Endometrial microvascular endothelial cells (primary cell): Measurements from ENCODE around the gene CD40LG. TPM values are rescaled to one million over a fixed set of nuclear protein-coding genes. Genes with fewer than 3 reads are reported as not detected.

Experiments used
- in situ Hi-C: cut with HindIII; loops from 2 replicates; pipeline ENCODE4 v1.10.0; 2017; ENCODE audit warnings: low sequenced_read_pairs, low pct_unique_long_range_greater_than_20kb; ENCODE audit errors: inconsistent ontology term
- total RNA-seq: library from RNA; depleted of rRNA; stranded (reverse); fragments of >200 nt; gene quantifications from one replicate; pipeline ENCODE4 v1.2.3, GENCODE V29; 2015; ENCODE audit errors: inconsistent ontology term

The CD40LG gene
- total RNA-seq, 1 donor from 2014 or later: not detected

DNA sequence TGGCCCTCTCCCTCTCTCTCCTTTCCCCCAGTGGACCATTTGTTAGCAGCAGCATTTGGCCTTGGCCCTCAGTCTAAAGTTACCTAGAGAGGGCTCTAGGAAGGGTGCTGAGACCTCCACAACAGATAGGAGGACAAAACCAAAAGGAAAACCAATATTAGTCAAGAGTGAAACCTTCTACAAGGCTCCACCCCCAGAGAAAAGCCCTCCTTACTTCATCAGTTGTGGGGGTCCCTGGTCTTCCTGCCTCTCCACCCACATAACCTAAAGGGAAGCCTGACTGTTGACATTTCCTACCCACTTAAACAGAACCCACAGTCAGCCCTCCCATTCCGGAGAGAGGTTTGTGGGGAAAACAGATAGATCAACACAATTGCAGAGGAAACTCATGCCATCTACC, 4.7 kb upstream of the CD40LG start:
- in situ Hi-C loops: no loop called here

DNA sequence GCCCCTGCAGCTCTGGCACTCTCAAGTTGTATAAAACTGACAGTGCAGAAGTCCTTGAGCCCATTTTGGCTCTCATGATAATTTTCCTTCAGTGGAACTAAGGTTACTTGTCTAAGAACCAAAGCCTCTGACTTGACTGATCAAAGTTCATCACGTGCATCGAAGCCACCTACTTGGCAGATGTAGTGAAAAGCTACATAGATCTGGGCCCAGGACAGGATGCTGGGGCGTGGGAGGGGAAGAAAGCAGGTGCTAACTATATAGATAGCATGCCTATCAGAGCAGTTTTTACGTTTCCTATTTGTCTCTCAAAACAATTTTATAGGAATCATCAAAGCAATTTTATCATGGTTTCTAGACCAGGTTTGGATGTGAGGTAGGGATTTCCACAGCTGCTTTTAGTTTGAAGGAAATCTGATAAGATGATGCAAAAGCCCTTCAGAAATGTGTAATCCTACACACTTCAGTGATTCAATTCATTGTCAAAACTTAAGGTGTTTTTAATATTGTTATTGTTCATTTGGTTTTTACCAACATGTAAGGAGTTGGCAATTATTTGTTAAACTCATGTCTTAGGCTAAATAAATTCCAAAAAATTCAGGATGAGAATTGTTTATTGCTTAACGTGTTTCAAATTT, 1.2 kb upstream of the CD40LG start:
- in situ Hi-C loops: no loop called here

DNA sequence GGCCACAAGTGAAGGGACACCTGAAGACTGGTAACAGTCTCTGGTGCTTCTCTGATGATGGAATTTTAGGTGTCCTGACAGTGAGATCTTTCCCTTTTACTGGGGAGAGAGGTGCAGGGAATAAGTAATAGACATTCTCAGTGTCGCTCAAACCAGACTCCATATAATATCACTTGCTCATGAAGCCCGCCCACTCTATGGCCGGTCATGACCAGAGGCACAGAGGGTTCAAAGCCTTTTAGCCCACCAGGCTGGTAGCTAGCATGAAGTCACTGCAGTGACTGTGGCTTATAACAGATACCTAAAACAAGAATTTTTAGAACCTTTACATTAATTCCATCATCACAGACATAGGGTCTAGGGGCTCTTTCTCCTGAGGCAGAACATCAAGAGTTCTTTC, 2.9 kb downstream of the CD40LG start:
- in situ Hi-C loops: no loop called here

GRCh38 chrX:136652822-136653723, 5.1 kb downstream of the CD40LG start:
- in situ Hi-C loops: no loop called here

- in situ Hi-C loops: no loop called here
These were observed 8.5 kb downstream of the CD40LG start for GRCh38 chrX:136656361-136656964.

GRCh38 chrX:136658151-136658550, 10.2 kb downstream of the CD40LG start:
- in situ Hi-C loops: no loop called here

DNA sequence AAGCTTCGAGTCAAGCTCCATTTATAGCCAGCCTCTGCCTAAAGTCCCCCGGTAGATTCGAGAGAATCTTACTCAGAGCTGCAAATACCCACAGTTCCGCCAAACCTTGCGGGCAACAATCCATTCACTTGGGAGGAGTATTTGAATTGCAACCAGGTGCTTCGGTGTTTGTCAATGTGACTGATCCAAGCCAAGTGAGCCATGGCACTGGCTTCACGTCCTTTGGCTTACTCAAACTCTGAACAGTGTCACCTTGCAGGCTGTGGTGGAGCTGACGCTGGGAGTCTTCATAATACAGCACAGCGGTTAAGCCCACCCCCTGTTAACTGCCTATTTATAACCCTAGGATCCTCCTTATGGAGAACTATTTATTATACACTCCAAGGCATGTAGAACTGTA, 11.2 kb downstream of the CD40LG start:
- in situ Hi-C loops: no loop called here

DNA sequence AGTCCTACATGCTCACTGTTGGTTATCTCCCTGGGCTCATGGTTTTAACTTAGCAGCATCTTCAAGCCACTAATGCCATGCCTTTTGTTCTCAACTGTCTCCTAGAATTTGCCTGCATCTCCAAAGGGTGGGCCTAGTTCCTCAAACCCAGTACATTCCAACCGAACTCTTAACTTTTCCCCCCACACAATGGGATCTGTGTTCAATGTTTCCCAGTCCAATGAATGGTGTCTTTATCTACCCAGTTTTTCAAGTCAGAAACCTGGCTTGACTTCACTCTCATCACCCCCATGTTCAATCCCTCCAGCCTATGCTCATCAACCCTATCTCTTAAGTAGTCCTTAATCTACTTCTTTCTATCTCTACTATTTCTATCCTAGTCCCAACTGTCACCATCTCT, 12.9 kb downstream of the CD40LG start:
- in situ Hi-C loops: no loop called here

GRCh38 chrX:136662104-136662503, 14.1 kb downstream of the CD40LG start:
- in situ Hi-C loops: no loop called here

GRCh38 chrX:136662976-136663375, 15.0 kb downstream of the CD40LG start:
- in situ Hi-C loops: no loop called here

DNA sequence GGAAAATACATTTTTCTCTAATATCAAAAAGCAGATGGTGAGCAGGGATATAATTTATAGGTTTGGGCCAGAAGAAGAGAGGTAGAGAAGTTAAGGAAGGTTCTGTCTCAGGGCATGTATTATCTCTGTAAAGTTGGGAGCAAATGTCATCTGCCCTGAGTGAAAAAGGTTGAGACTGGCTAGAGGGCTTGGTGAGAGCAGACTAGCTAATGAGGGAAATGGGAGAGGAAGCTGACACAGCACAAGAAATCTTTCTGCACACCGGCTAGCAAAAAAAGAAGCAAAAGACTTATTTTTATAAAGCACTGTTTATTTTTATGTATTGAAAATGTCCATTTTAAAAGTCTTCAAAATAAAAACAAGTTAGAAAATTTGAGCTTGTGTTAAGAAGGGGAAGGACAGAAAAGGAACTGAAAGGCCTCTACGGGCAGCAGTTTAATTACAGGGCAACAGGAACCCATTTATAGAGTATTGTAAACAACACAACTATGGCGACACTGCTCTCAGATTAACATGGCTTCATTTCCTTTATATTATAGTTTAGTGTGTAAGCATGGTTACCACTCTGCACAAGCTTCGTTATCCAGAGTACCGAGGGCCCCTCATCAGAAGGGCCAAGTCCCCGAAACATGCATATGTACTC, 17.4 kb downstream of the CD40LG start:
- in situ Hi-C loops: no loop called here

GRCh38 chrX:136666088-136666487, 18.1 kb downstream of the CD40LG start:
- in situ Hi-C loops: no loop called here

- in situ Hi-C loops: no loop called here
These were observed 19.6 kb downstream of the CD40LG start for GRCh38 chrX:136667446-136668168.

GRCh38 chrX:136671006-136671610, 23.1 kb downstream of the CD40LG start:
- in situ Hi-C loops: no loop called here

DNA sequence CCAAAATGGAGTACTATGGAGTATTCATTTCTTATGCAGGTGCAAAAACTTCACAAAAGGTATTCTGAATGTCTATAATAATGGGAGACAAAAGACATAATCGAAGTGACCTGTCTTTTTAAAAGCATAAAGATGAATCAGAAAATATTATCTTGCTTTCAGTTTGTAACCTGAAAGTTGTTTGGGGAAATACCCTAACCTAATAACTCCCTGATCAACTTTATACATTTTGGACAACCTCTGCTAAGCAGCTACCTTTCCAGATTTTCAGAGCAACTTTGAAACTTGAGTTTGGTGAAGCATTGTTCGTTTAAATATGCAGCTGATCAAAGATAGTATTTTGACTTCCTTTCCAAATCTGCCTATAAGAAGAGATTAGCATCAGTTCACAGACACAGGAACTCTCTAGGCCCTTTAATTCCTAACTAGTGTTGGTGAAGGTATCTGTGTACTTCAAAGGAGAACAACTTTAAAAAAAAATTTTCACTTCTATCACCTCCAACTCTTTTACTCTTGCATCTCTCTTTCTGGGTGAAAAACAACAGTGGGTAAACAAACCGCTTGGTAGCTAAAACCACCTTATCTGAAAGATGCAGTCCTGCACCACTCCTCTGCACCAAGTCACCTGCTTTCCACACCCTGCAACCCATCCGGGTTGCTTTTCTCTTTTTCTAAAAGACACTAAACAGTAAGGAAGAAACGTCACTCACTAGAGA, 26.5 kb downstream of the CD40LG start:
- in situ Hi-C loops: no loop called here

- in situ Hi-C loops: no loop called here
These were observed 31.6 kb downstream of the CD40LG start for GRCh38 chrX:136679531-136679930.

DNA sequence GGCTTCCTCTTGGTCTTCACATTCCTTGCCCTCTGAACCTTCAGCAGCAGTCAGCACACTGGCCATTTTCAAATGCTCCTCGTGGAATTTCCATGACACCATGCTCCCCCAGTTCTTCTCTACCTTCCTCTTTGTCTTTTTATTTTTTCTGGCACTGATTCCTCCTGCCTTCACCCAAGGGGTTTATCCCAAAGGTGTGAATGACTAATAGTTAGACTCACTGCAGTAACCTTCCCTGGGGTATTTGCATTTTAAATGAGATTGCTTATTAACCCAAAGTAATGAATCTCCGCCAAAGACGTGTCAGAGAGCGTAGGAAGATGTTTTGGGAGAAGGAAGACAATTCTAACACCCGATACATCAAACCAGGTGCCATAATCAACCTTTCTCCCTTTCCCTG, 36.2 kb downstream of the CD40LG start:
- in situ Hi-C loops: no loop called here

DNA sequence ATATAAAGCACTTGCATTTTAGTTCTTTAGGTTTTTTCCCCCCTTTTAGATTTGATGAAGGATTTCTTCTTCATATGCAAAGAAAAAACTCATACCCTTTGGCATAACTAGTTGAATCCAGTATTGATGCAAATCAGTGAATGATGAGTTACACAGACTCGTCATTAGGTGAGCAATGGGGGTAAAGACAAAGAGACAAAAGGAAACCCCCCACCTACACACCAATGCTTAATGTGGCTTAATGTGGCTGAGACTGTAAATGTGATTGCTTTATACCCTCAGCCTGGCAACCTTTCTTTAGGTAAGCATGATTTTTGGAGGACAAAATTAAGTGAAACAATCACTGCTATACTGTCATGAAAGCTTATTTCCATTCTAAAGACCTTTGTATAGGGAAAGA, 39.5 kb downstream of the CD40LG start:
- in situ Hi-C loops: no loop called here
